Adrenal gland (tissue), 5 donors: ENCODE results near the gene GALR3.

ENCODE experiments used
- CTCF ChIP-seq, 6 experiments: fragments of 450-650 bp in 4 of 6; fragments of 200-600 bp in 2 of 6; sonication (generic) in 1 of 6; IDR thresholded peaks; 1 replicate in 5 of 6; 2 replicates in 1 of 6; pipeline versions ENCODE4 v1.5.1 to v1.8.0; 2016 to 2021; ENCODE audit warnings: antibody characterized with exemption in 6 of 6, mild to moderate bottlenecking in 2 of 6, moderate library complexity in 1 of 6
- POLR2A ChIP-seq, 2 donors: fragments of 450-650 bp; IDR thresholded peaks; one replicate each; pipeline ENCODE4 v1.6.1; 2017; ENCODE audit warnings: antibody characterized with exemption in 2 of 2, mild to moderate bottlenecking in 2 of 2, moderate library complexity in 1 of 2
- donor health status: DM: no; HTN: no; CAD: no.

- TF ChIP-seq CTCF (IDR thresholded peaks at IDR 0.05) = no peak
- no peak for TF ChIP-seq POLR2A (IDR thresholded peaks at IDR 0.05)
Measured at GRCh38 chr22:37848587-37849088, 25.5 kb downstream of the GALR3 start.
